ENCODE measurements around the gene PRELID3B.

Gene PRELID3B

GRCh38 chr20:59001449-59002171, 41.0 kb downstream of the PRELID3B start:
- TF ChIP-seq CTCF (IDR thresholded peaks at IDR 0.05): no peak
- DNase-seq (ENCODE audit: low spot score): no peak
- Histone ChIP-seq H3K4me3 (no peak overlapping the region), H3K27ac (no peak overlapping the region)

- no peak overlapping the region for H3K4me3 ChIP-seq
- DNase-seq (ENCODE audit: low spot score): no peak
Observed at GRCh38 chr20:59001068-59001448, 41.5 kb downstream of the PRELID3B start.

GRCh38 chr20:59000326-59000725, 42.3 kb downstream of the PRELID3B start:
- H3K27ac ChIP-seq: no peak overlapping the region
- no peak for TF ChIP-seq CTCF (IDR thresholded peaks at IDR 0.05)
- no peak for DNase-seq (ENCODE audit: low spot score)
- H3K4me3 ChIP-seq: no peak overlapping the region

More at GRCh38 chr20:59001068-59001448, 41.5 kb downstream of the PRELID3B start:
- TF ChIP-seq CTCF (IDR thresholded peaks at IDR 0.05): no peak
- H3K27ac ChIP-seq: no peak overlapping the region

GRCh38 chr20:58998656-58999055, 43.9 kb downstream of the PRELID3B start:
- Histone ChIP-seq H3K27ac (no peak overlapping the region), H3K4me3 (no peak overlapping the region)
- TF ChIP-seq CTCF (IDR thresholded peaks at IDR 0.05): no peak
- DNase-seq (ENCODE audit: low spot score): no peak

- Histone ChIP-seq H3K4me3 (no peak overlapping the region), H3K27ac (no peak overlapping the region)
- TF ChIP-seq CTCF (IDR thresholded peaks at IDR 0.05): no peak
- DNase-seq (ENCODE audit: low spot score): no peak
Observed at GRCh38 chr20:58997141-58997770, 45.3 kb downstream of the PRELID3B start.

GRCh38 chr20:58996226-58996611, 46.4 kb downstream of the PRELID3B start:
- TF ChIP-seq CTCF (IDR thresholded peaks at IDR 0.05): no peak
- no peak for DNase-seq (ENCODE audit: low spot score)
- Histone ChIP-seq H3K27ac (no peak overlapping the region), H3K4me3 (no peak overlapping the region)

Data from coronary artery (tissue), 2 donors.